GM12801 (cell line): ENCODE measurements around the gene STAG1.

Experiments
- CTCF ChIP-seq: IDR thresholded peaks from one replicate; pipeline ENCODE4 v1.5.1; 2011; ENCODE audit warnings: control low read depth; ENCODE audit not compliant: insufficient read length; ENCODE audit errors: extremely low read depth

Gene STAG1

GRCh38 chr3:136699271-136699828 lies 52.8 kb downstream of the STAG1 start:
- TF ChIP-seq CTCF, result no peak

GRCh38 chr3:136698361-136698760 lies 53.8 kb downstream of the STAG1 start:
- TF ChIP-seq CTCF, result no peak

- TF ChIP-seq CTCF, result no peak
Observed at GRCh38 chr3:136696797-136697196, 55.4 kb downstream of the STAG1 start.

GRCh38 chr3:136694321-136694720 lies 57.9 kb downstream of the STAG1 start:
- TF ChIP-seq CTCF, result no peak

- TF ChIP-seq CTCF, result no peak
Observed at GRCh38 chr3:136690599-136690998, 61.6 kb downstream of the STAG1 start.

- no peak for TF ChIP-seq CTCF
Observed at GRCh38 chr3:136685882-136686281, 66.3 kb downstream of the STAG1 start.

GRCh38 chr3:136682740-136683312 lies 69.4 kb downstream of the STAG1 start:
- no peak for TF ChIP-seq CTCF
